Fibroblast of skin of back (primary cell): Measurements from ENCODE around the gene DCTN5.
A peak's percentile ranks its signal among the peaks of the same experiment; 100 is the strongest.
"Not testable (repeated sequence)": the region's sequence is repeated elsewhere in the genome, so short reads cannot be mapped to it uniquely, and the experiment has no call there.

Experiments
- DNase-seq: peaks from one replicate; pipeline ENCODE4 v3.0.0-alpha.2; 2013

The DCTN5 gene

DNA sequence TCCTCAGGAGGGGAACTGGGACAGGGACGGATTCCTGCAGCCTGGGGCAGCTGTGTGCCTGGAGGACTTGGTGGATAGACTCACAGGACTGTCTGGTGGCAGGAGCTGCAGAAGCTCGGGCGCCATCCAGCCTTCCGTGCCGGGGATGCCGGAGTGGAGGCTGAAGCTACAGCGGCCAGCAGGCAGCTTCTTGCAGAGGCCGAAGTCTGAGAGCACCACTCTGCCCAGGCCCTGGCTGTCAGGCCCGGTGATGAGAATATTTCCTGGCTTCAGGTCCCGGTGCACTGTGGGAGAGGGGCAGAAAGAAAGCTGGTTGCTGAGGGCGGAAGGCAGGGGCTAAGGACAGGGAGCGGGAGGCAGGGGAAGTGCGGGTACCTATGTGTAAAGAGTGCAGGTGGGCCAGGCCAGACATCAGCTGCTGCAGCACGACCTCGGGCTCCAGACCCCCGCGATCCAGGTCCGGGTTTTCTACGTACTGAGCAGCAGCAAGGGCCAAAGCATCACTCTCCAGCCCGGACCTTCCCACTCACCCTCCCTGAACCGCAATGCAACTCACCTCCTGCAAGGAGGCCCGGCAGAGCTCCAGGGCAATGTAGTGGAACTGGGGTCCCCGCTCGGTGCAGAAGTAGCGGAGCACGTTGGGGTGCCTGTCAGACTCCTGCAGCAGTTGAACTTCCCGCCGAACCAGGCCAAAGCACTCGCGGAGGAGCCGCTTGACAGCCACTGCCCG lies 53.5 kb downstream of the DCTN5 start:
- DNase-seq, result peak; percentile 29

DNA sequence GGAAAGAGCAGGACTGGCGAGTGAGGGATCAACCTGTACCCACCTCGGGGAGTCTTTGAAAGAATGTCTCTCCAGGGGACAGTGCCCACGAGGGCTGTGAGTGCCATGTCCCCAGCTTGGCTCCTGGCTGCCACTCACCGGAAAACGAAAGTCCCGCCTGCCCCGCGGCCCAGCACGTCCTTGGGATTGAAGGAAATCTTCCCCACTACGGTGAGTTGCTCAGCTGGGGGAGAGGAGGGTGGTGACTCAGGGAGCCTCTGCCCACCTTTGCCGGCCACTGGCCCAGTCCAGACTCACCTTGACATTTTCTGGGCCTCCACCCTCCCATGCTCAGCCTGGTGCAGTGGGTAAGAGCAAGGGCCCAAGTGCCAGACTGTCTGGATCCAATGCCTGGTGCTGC lies 54.5 kb downstream of the DCTN5 start:
- no peak for DNase-seq

DNA sequence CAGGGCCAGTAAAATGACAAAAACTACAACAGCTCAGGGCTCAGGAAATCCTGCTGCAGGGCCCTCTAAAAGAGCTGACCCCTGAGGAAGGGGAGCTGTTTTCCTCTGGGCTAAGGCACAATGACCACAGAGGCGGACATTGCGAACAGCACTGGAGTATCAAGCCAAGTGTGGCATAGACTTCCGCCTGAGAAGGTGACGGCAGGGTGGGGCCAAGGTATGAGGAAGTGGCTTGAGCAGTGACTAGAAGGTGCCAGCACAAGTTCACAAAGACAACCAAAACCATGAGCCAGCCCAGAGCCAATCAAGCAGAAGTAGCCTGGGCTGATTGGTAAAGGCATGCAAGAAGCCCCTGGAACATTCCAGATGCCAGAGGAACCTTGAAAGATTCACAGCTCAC lies 57.8 kb downstream of the DCTN5 start:
- DNase-seq, result no peak

DNA sequence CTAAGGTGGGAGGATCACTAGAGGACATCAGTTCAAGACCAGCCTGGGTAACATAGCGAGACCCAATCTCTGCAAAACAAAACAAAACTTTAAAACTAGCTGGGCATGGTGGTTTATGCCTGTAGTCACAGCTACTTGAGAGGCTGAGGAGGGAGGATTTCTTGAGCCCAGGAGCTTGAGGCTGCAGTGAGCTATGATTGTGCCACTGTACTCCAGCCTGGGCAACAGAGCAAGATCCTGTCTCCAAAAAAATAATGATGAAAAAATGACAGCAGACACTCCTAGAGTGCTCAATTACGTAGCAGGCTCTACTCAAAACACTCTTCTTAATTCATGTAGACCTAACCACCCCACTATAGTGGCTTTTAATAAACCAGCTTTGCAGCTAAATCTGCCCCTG lies 58.8 kb downstream of the DCTN5 start:
- DNase-seq, result no peak

DNA sequence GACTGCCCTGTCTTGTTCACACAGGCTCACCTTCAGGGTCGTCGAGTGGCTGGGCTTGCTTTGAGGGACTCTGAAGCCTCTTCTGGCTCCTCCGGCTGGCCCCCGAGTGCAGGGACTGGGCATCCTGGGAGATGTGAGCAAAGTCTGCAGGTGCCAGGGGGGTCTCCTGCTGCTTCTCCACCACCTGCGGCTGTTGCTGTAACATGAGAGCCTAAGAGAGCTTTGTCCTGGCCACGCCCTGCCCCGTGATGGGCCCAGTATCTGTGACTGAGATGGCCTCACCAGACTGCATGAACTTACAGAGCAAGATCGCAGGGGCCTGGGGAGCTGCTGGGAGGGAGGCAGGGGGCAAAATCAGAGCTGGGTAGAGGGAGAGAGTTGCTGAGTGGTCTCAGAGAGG lies 59.2 kb downstream of the DCTN5 start:
- no peak for DNase-seq

DNA sequence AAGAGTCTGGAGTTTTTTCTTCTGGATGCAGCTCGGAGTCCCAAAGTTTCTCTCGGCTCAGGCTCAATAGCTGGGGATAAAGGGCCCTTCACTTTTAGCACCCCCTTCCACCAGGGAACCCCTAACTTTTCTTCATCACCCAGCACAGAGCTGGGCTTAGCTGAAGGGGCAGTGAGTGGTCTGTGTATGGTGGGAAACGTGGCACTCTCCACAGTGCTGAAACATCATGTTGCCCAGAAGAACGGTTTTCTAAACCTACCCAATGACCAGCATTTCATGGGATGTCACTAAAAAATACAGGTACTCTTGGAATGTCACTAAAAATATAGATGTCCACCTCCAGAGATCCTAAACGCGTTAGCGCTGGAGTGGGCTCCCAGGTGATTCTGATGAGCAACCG lies 59.8 kb downstream of the DCTN5 start:
- no peak for DNase-seq

DNA sequence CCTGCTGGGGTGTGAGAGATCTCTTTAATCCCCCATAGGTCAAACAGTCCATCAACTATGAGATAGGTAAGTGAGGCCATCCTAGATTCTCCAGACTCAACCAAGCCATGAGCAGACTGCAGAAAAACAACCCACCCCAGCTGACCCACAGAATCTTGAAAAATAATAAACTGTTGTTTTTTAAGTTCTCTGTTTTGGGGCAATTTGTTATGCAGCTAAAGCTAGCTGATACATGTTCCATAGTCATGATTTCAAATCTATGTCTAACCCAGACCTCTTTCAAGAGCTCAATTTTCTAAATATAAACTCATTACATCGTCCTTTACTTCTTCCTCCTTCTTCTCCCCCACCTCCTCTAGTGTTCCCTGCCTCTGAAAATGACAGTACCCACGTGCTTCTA lies 61.7 kb downstream of the DCTN5 start:
- DNase-seq, result no peak

DNA sequence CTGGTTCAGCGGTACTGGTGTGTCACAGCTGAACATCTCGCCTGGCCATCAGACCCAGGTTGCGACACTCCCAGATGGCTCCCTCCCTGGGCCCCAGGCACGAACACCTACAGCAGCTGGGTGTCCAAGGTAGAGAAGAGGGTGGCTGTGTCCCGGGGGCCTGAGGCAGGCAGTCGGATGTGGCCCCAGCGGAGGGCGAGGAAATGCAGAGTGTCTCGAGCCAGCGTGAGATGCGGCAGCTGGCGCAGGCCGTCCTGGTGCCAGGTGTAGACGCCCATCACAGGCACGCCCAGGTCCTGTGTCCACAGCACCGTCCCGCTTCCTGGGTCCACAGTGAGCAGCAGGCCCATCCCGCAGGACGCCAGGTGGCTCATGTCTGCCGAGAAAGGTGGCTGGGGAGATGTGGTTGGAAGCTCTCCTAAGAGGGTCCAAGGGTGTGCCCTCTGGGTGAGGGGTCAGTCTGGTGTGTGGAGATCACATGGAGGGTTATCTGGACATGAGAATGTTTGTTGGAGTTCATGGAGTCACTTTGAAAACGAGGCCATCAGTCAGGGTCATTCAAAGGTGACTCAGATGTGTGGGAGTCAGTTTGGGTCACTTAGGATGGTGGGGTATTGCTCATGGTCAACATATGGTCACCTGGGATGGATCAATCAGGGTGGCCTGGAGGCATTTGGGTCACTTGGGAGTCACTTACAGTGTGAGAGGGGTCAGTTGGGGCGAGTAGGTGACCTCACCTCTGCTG lies 63.7 kb downstream of the DCTN5 start:
- no peak for DNase-seq

DNA sequence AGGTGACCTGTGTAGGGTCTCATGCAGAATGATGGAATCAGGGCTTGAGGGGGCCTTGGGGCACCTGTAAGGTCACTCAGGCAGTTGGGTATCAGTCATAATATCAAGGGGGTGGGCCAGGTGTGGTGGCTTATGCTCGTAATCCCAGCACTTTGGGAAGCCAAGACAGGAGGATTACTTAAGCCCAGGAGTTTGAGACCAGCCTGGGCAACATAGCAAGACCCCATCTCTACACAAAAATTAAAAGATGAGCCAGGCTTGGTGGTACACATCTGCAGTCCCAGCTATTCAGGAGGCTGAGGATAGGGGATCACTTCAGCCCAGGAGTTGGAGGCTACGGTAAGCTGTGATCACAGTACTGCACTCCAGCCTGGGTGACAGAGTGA lies 64.2 kb downstream of the DCTN5 start:
- DNase-seq, result no peak

DNA sequence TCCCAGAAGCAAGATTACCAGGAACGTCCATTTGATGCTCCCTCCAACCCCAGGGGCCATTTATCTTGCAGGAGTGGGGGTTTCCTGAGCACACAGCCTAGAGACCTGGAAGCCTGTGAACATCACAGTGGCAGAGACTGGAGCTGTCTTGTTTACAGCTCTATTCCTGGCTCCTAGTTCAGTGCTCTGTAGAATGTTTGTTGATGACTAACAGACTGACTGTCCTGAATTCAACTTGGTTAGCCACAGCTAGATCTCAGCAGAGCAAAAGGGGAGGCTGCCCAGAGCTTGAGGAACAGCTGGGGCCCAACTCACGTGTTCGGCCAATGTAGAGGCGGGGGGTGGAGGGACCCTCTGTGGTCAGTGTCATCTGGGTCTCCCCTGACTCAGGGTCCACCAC lies 65.2 kb downstream of the DCTN5 start:
- no peak for DNase-seq

DNA sequence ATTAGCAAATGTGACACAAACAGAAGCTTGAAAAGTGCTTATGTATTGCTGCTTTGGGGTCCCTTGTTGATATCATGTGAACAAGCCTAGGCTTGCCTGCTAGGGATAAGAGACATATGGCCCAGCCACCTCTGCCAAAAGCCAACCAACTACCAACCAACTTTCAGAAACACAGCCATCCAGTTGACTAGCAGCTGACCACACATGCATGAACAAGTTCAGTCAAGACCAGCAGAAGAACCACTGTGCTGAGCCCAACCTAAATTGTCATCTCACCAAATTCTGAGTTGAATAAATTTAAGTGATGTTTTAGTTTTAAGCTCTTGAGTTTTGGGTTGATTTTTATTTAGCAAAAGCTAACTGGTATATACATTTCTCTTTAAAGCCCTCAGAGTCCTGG lies 68.3 kb downstream of the DCTN5 start:
- no peak for DNase-seq

DNA sequence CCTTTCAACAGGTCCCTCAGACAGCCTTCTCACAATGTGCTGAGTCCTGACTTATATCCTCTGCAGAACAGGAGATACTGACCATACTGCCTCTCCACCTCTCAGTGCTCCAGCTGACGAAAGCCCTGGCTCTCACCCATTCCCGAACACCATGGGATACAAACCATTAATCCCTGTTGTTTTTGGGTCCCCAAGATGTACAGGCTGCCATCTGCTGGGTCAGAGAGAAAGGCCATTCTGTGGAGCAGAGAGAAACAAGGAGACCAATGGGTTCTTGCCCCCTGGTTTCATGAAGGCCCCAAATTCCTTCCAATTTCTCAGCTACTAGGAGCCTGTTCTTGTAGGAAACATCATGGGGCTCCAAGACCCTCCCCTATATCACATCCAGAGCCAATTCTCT lies 68.7 kb downstream of the DCTN5 start:
- DNase-seq, result no peak

DNA sequence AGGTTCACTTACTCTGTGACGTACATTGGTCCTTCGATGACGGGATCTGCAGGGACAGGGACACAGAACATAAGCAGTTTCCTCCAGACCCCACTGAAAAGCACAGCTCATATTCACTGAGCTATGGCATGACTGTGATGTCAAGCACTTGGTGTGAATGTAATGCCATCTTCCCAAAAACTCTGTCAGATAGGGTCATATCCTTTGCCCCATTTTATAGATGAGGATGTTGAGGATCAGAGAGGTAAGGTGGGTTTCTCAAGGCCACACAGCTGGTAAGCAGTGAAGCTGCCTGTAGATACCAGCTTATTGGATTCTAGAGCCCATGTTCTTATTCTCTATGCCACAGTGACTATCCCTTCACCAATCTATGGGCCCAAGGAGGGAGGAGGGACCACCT lies 69.2 kb downstream of the DCTN5 start:
- no peak for DNase-seq

DNA sequence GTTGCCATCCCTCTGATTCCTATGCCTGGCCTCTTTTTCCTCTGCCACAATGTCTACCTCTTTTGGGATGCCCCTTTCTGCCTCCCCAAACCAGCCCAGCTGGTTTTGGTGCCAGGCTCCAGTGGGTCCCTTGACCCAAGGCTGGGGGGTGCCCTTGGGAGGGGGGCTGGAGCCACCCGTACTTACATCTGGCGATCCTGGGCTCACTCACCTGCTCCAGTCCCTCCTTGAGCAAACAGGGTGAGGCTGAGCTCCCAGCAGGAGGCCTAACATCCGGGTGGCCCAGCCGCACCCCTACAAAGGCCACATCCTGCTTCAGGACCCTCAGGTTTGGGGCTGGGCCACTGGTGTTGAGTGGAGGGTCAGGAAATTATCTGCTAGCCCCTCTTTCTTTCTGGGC lies 70.5 kb downstream of the DCTN5 start:
- DNase-seq, result no peak

DNA sequence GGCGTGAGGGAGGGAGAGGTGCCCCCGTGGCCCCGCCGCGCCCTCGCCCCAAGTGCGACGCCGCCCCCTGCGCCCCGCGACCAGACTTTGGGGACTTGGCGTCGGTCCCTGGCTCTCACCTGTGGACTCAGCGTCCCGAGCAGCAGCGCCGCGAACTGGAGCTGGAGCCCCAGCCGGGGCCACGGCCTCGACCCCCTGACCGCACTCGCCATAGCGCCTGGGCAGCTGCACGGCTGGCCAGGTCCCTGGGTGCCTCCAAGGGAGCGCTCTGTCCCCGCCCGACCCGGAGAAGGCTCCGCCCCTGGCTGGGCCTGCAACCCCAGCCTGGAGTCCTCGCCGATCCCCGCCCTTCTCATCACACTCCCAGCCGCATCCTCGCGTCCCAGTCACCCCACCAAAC lies 71.7 kb downstream of the DCTN5 start, which contains the start of gene ERN2:
ERN2 (minus strand) TSS at position 247 of the 400 bp plus-strand sequence; CDS start at position 212, 35 bp downstream.
- no peak for DNase-seq

DNA sequence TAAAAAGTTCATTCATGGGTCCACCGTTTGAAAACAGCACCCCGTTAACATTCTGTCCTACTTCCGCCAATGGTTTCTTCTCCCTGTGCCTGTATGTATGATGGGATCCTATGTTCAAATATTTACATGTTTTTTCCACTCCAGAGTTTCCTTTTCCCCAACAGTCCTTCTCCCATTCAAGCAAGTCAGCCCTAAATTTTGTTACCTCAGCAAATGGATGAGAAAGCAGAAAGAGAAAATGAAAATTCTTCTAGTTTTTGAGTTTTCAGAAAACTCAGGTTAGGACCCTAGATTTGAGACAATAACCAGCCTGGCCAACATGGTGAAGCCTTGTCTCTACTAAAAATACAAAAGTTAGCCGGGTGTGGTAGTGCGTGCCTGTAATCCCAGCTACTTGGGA lies 75.2 kb downstream of the DCTN5 start:
- no peak for DNase-seq

DNA sequence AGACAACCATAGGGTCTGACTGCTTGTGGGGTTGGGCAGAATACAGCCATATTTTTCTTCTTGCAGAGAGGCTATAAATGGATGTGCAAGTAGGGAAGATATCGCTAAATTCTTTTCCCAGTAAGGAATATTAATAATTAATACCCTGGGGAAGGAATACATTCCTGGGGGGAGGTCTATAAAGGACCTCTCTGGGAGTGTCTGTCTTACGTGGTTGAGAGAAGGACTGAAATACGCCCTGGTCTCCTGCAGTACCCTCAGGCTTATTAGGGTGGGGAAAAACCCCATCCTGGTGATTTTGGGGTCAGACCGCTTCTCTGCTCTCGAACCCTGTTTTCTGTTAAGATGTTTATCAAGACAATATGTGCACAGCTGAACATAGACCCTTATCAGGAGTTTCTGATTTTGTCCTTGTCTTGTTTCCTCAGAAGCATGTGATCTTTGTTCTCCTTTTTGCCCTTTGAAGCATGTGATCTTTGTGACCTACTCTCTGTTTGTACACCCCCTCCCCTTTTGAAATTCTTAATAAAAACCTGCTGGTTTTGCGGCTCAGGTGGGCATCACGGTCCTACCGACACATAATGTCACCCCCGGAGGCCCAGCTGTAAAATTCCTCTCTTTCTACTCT lies 81.5 kb downstream of the DCTN5 start:
- DNase-seq, result not testable (repeated sequence)

DNA sequence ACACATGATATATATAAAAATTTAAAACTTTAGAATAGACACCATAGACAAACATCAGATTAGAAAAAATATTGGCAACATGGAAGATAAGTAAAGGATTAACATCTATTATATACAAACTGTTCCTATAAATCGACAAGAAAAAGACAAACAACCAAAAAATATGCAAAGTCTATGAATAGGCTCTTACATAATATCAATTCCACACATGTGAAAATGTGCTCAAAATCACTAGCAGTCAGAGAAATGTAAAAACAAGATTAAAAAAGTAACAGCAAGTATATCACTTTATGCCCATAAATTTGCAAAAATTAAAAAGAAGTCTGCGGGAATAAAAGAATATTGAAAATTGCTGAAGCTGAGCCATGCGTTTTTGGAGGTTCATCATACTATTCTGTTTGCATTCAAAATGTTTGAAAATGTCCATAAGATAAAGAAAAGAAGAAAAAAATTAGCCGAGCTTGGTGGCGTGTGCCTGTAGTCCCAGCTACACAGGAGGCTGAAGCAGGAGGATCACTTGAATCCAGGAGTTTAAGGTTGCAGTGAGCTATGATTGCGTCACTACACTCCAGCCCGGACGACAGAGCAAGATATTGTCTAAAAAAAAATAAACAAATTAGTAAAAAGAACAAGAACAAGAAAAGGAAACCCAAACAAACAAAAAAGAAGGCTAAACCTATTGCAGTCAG lies 83.0 kb downstream of the DCTN5 start:
- DNase-seq, result no peak

DNA sequence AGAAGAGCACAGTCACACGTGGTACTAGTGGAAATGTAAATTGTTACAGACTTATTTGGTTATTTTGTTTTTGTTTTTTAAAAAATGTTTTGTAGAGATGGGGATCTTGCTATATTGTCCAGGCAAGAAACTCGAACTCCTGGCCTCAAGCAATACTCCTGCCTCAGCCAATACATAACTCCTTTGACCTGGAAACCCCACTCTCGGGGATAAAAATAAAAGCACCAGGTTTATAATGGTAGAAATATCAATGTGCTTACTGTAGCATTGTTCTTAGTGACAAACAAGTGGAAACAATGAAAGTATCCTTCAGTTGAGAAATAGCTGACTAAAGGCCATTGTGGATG lies 83.5 kb downstream of the DCTN5 start:
- DNase-seq, result no peak

DNA sequence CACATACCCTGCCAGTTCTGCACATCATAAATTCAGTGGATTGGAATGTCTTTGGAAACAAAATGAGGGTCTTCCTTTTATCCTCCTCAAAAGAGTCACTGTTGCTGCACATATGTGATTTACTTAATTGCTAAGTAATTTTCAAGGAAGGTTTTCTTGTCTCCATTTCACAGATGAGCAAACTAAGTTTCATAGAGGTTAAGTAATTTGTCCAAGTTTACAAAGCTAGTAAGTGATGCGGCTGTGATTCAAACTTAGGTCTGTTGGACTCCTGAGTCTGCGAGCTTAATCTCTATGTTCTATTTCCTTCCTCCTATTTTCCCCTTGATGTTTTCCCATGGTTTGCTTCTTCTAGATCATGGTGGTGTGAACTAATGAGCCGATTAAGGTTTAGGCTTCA lies 85.4 kb downstream of the DCTN5 start:
- DNase-seq, result no peak
